ENCODE data around the gene POLR2E. TPM values are rescaled to one million over a fixed set of nuclear protein-coding genes. Genes with fewer than 3 reads are reported as not detected.

The POLR2E gene
- total RNA-seq, 4 donors from 2014 or later = 81.6 to 136 (median 121) TPM

DNA sequence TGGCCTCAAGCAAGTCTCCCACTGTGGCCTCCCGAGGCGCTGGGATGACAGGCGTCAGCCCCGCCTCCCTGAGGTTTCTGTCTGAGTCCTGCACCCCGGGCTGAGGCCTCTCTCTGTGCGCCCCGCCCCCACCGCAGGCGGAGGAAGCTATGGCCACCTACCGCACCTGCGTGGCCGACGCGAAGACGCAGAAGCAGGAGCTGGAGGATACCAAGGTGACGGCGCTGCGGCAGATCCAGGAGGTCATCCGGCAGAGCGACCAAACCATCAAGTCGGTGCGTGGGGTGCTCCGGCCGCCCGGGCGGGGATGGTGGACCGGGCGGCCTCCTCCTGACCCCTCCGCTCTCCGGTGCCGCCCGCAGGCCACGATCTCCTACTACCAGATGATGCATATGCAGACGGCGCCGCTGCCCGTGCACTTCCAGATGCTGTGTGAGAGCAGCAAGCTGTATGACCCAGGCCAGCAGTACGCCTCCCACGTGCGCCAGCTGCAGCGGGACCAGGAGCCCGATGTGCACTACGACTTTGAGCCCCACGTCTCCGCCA is 15.5 kb downstream of the POLR2E start:
- TF ChIP-seq POLR2A (IDR thresholded peaks at IDR 0.05) (no peak), EP300 (IDR thresholded peaks at IDR 0.05) (no peak), CTCF (IDR thresholded peaks at IDR 0.05) (no peak)
- Histone ChIP-seq H3K4me3 (no peak overlapping the region), H3K27ac (no peak overlapping the region), H3K36me3 (peaks cover 0 to 12% (median 0%) of the 10 kb centered on the region in 3 donors), H3K4me1 (peaks cover 0 to 24% (median 8%) of the 10 kb centered on the region in 4 donors), H3K9me3 (no peaks in the 10 kb centered on the region), H3K27me3 (peaks cover 0 to 5% of the 10 kb centered on the region in 2 donors)
- no peak for DNase-seq (ENCODE audit: low spot score in 2 of 2)
- WGBS, 2 donors = 86 to 89% methylated on average over 41 to 42 of the region's 45 CpGs

GRCh38 chr19:1076951-1077350 is 18.2 kb downstream of the POLR2E start:
- Histone ChIP-seq H3K4me1 (peaks cover 0 to 28% (median 8%) of the 10 kb centered on the region in 4 donors), H3K9me3 (no peaks in the 10 kb centered on the region), H3K4me3 (peak overlapping the region in 1 of 4 donors; percentile 12), H3K27ac (peak overlapping the region in 1 of 4 donors; percentile 62), H3K36me3 (peaks cover 0 to 12% (median 0%) of the 10 kb centered on the region in 3 donors), H3K27me3 (peaks cover 0 to 10% of the 10 kb centered on the region in 2 donors)
- TF ChIP-seq POLR2A (IDR thresholded peaks at IDR 0.05) (no peak), EP300 (IDR thresholded peaks at IDR 0.05) (no peak), CTCF (IDR thresholded peaks at IDR 0.05) (no peak)
- no peak for DNase-seq (ENCODE audit: low spot score in 2 of 2)
- WGBS, 2 donors = 51 to 56% methylated on average over 16 of the region's 16 CpGs

- DNase-seq (ENCODE audit: low spot score in 2 of 2) = no peak
- Histone ChIP-seq H3K4me1 (peaks cover 0 to 34% (median 11%) of the 10 kb centered on the region in 4 donors), H3K4me3 (no peak overlapping the region), H3K27ac (peak overlapping the region in 1 of 4 donors; percentile 29), H3K36me3 (peaks cover 0 to 6% (median 0%) of the 10 kb centered on the region in 3 donors), H3K27me3 (peaks cover 0 to 17% of the 10 kb centered on the region in 2 donors), H3K9me3 (no peaks in the 10 kb centered on the region)
- WGBS, 2 donors = 64 to 71% methylated on average over 4 of the region's 4 CpGs
- TF ChIP-seq POLR2A (IDR thresholded peaks at IDR 0.05) = no peak
- TF ChIP-seq EP300 (IDR thresholded peaks at IDR 0.05) = no peak
- no peak for TF ChIP-seq CTCF (IDR thresholded peaks at IDR 0.05)
These were observed 19.2 kb downstream of the POLR2E start for GRCh38 chr19:1076046-1076386.

- no peak for TF ChIP-seq EP300 (IDR thresholded peaks at IDR 0.05)
- H3K4me3 ChIP-seq = peak overlapping the region in 2 of 4 donors; percentile 16 to 18
These were observed 20.5 kb downstream of the POLR2E start for GRCh38 chr19:1074544-1075283.

GRCh38 chr19:1073956-1074517 is 21.1 kb downstream of the POLR2E start:
- peaks cover 0 to 37% (median 21%) of the 10 kb centered on the region in 4 donors for H3K4me1 ChIP-seq
- TF ChIP-seq EP300 (IDR thresholded peaks at IDR 0.05) (no peak), POLR2A (IDR thresholded peaks at IDR 0.05) (no peak), CTCF (IDR thresholded peaks at IDR 0.05) (no peak)
- peaks cover 2 to 37% of the 10 kb centered on the region in 2 donors for H3K27me3 ChIP-seq
- H3K4me3 ChIP-seq = peak overlapping the region in 1 of 4 donors; percentile 16
- H3K27ac ChIP-seq = no peak overlapping the region
- H3K36me3 ChIP-seq = no peaks in the 10 kb centered on the region
- no peaks in the 10 kb centered on the region for H3K9me3 ChIP-seq
- DNase-seq (ENCODE audit: low spot score in 2 of 2) = no peak
- 80% methylated on average over 23 to 27 of the region's 28 CpGs for WGBS, 2 donors

More at GRCh38 chr19:1074544-1075283, 20.5 kb downstream of the POLR2E start:
- H3K9me3 ChIP-seq = no peaks in the 10 kb centered on the region
- H3K36me3 ChIP-seq = no peaks in the 10 kb centered on the region
- peaks cover 2 to 30% of the 10 kb centered on the region in 2 donors for H3K27me3 ChIP-seq
- 64 to 70% methylated on average over 21 to 53 of the region's 54 CpGs for WGBS, 2 donors
- H3K27ac ChIP-seq = no peak overlapping the region
- peaks cover 0 to 34% (median 19%) of the 10 kb centered on the region in 4 donors for H3K4me1 ChIP-seq
- DNase-seq (ENCODE audit: low spot score in 2 of 2) = peak; percentile 70 to 82
